GM12875 (cell line): ENCODE data around the gene CD200R1.

ENCODE experiments used
- H3K4me3 ChIP-seq: one replicate; pipeline ENCODE4 v1.5.1; 2011; ENCODE audit warnings: low read depth, low read length, control low read depth
- CTCF ChIP-seq: IDR thresholded peaks from 2 replicates; pipeline ENCODE4 v1.5.1; 2011; ENCODE audit warnings: low read depth, mild to moderate bottlenecking, control low read depth, inconsistent platforms, low read length, moderate library complexity, borderline replicate concordance; ENCODE audit not compliant: insufficient read depth

CD200R1 gene

DNA sequence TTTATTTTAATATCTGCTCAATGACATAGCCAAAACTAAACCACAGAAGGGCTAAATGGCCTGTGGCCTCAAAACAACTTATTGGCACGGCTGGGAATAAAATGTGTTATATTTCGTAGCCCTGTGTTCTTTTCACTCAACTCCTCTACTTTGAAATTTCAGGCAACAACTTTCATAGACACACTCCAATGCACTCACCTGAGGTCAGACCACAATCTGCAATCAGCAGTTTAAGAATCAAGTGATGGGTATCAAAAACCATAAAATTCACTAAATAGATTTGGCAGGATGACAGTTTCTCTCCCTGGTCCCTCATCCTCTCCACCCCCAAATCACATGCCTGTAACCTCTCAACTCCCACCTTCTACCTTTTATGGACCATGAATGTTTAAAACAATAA, 2.0 kb upstream of the CD200R1 start:
- H3K4me3 ChIP-seq, result no peak overlapping the region
- no peak for TF ChIP-seq CTCF

DNA sequence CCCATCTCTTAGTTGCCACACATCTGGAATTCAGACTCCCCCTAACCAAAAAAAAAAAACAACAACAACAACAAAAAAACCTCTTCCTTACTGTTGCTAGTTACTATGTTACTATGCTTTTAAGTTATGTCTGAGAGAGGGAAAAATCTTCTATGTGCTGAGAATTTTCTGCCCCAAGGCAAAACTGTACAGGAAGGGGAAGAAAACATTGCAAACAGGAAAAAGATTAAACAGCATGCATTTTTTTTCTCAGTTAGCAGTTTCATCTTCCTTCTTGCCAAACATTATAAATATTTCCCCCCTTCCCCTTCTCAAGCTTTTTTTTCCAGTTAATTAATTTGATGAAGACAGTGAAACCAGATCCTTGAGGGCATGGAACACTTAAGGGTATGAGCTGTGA, 1.1 kb upstream of the CD200R1 start:
- TF ChIP-seq CTCF, result no peak
- no peak overlapping the region for H3K4me3 ChIP-seq

DNA sequence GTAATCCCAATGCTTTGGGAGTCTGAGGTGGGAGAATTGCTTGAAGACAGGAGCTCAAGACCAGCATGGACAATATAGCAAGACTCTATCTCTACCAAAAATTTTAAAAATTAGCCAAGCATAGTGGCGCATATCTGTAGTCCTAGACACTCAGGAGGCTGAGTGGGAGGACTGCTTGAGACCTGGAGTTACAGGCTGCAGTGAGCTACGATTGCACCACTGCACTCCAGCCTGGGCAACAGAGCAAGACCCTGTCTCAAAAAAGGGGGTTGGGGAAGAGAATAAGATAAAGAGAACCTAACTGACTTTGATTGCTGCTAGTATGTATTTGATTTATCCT, 755 bp downstream of the CD200R1 start:
- TF ChIP-seq CTCF, result no peak
- no peak overlapping the region for H3K4me3 ChIP-seq

- TF ChIP-seq CTCF, result no peak
- H3K4me3 ChIP-seq, result no peak overlapping the region
Measured at GRCh38 chr3:112973325-112974177, 1.4 kb downstream of the CD200R1 start.

DNA sequence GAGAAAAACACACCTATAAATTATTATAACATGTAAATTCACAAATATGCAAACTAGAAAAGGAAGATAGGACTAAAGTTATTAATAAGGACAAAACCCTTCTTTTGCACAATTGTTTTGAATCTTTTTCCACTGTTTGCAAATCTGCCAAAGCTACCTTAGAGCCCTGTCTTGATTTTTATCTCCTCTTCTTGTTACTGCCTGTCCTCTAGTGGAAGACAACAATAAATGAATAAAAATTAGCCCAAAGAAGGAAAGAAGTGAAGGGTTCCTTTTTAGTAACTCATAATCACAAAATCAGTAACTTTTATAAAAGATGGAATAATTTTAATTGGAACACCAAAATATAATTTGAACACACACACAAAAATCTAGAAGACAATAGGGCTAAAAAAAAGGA, 2.7 kb downstream of the CD200R1 start:
- TF ChIP-seq CTCF, result no peak
- H3K4me3 ChIP-seq, result no peak overlapping the region

GRCh38 chr3:112967828-112968227, 7.1 kb downstream of the CD200R1 start:
- no peak for TF ChIP-seq CTCF
- H3K4me3 ChIP-seq, result no peak overlapping the region

DNA sequence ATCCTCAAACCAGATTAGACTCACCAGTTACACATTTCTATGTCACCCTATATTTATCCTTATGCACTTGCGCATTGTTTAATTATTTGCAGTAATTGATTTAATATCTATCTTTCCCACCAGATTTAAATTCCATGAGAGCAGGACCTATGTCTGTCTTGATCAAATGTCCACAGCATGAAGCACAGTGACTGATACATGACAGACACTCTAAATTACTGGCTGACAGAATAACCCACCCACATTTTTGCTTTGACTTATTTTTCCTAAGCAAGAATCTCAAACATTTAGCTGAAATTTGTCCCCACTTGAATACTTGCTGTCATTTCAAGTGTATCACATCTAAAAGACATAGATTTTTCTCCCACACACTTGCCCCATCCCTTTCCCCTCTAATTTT, 7.5 kb downstream of the CD200R1 start:
- no peak overlapping the region for H3K4me3 ChIP-seq

More for the DNA sequence above, 7.5 kb downstream of the CD200R1 start:
- TF ChIP-seq CTCF, result no peak
